ENCODE results near the gene NUDT3.
"Not testable (repeated sequence)": the region's sequence is repeated elsewhere in the genome, so short reads cannot be mapped to it uniquely, and the experiment has no call there.

The NUDT3 gene

DNA sequence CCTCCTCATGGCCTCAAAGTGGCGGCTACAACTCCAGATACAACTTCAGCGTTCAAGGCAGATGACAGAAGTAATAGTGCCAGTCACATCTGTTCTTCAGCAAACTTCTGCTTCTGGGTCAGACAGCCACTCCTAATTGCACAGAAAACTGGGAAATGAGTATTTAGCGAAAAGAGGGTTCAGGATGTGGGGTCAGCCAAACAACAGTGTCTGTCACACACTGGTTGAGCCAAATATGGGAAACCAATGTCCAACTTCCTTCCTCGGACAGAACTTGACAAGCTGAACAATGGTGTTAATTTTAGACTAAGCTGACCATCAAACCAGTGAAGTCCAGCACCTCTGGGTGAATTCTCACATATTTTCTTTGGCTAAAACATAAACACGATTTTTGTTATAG lies 22.1 kb downstream of the NUDT3 start:
- no peak for DNase-seq (ENCODE audit: low read depth)

DNA sequence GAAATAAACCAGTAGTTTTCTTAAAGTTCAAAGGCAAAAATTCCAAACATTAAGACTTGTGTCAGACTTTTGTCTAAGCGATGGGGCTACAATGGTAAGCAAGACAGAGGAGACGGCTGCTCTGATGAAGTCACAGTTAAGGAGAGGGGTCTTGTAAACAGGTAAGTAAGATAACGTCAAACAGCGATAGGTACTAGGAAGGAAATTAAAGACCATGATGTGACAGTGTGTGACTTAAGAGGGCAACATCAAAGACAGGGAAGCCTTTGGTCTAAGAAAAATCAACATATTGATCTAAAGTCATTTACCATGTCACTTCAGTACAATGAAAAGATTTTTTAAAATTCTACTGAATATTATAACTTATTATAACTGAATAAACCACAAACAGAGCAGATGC lies 23.1 kb downstream of the NUDT3 start:
- no peak for DNase-seq (ENCODE audit: low read depth)

DNA sequence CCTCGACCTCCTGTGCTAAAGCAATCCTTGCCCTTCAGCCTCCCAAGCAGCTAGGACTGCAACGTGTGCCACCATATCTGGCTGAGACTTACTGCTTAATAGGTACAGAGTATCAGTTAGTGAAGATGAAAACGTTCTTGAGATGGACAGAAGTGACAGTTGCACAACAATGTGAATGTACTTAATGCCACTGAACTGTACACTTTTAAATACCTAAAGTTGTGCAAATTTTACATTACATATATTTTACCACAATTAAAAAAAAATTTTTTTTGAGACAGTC lies 25.9 kb downstream of the NUDT3 start:
- DNase-seq (ENCODE audit: low read depth): no peak

DNA sequence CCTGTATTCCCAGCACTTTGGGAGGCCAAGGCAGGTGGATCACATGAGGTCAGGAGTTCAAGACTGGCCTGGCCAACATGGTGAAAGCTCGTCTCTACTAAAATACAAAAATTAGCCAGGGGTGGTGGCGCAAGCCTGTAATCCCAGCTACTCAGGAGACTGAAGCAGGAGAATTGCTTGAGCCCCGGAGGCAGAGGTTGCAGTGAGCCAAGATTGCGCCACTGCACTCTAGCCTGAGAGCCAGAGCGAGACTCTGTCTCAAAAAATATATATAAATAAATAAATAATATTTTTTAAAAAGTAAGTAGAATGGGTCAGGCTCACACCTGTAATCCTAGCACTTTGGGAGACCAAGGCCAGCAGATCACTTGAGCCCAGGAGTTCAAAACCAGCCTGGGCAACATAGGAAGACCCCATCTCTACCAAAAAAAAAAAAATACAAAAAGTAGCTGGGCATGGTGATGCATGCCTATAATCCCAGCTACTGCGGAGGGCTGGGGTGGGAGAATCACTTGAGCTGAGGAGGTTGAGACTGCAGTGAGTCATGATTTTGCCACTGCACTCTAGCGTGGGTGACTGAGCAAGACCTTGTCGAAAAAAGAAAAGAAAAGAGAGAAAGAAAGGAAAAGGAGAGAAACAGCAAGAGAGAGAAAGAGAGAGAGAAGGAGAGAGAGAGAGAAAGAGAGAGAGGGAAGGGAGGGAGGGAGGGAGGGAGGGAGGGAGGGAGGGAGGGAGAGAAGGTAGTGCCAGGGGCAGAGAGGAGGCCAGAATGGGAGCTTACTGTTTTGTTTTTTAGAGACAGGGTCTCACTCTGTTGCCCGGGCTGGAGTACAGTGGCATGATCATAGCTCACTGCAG lies 26.5 kb downstream of the NUDT3 start:
- not testable (repeated sequence) for DNase-seq (ENCODE audit: low read depth)

DNA sequence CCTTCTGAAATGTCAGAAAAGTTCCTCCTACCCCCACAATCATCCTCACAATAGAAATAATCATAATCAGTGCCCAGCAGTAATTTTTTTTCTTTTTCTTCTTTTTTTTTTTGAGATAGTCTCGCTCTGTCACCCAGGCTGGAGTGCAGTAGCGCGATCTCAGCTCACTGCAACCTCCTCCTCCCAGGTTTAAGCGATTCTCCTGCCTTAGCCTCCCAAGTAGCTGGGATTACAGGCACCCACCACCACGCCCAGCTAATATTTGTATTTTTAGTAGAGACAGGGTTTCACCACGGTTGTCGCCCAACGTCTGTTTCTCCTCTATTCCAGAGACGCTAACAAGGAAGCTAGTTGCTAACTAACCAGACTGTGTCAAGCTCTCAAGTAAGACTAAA lies 28.8 kb downstream of the NUDT3 start:
- DNase-seq (ENCODE audit: low read depth): not testable (repeated sequence)

DNA sequence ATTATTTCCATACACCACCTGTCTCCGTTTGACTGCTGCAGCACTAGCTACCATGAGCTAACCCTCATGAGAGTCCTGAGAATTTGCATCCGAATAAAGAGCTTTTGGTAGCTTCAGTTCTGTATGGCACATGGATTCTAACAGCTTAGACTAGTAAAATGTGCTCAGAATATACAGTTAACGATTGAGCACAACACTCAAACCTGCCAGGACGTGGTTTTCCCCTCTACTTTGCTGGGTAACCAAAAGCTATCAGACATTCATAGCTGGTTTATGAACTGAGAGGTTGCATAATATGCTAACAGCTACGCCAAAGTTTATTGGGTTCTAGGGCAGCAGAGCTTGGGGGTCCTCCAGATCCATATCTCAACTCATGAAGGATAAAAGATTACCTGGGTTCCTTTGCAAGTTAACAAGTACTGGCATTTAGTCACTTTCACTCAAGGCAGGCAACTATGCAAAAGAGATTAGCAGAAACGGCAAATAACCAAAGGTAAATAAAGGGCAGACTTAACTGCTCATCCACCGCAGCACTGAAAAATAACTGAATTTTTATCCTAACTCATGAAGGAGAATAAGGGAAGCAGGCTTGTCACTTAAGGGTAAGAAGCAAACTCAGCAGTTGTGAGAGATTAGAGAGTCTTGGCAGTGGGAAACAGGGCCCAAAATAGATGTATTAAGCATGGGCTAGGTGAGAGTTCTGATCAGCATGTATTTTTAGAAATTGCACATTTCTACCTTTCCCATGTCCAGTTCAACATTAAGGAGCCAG lies 29.4 kb downstream of the NUDT3 start:
- DNase-seq (ENCODE audit: low read depth): no peak

DNA sequence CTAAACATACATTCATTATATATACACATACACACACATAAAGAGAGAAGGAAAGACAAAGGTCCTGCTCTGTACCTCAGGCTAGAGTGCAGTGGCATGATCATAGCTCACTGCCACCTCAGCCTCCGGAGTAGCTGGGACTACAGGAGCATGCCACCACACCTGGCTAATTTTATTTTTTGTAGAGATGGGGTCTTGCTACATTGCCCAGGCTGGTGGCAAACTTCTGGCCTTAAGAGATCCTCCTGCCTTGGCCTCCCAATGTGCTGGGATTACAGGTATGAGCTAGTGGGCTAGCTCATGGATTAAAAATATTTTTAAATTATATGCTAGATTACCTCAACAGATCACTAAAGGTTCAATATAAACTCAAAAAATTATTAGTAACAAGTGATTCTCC lies 30.3 kb downstream of the NUDT3 start:
- DNase-seq (ENCODE audit: low read depth): no peak

DNA sequence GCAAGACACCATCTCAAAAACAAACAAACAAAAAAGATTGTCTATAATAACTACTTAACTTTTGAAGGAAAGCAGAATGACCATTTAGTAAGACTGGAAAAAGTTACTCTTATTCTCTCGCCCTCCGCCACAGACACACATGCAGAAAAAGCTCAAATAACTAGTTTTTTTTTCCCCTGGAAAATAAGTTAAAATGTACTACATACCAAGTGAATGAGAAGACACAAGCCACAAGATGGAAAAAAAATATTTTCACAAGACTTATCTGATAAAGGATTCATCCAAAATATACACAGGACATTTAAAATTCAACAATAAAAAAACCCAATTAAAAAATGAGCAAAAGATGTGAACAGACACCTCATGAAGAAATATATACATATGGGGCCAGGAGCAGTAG lies 31.9 kb downstream of the NUDT3 start:
- no peak for DNase-seq (ENCODE audit: low read depth)

DNA sequence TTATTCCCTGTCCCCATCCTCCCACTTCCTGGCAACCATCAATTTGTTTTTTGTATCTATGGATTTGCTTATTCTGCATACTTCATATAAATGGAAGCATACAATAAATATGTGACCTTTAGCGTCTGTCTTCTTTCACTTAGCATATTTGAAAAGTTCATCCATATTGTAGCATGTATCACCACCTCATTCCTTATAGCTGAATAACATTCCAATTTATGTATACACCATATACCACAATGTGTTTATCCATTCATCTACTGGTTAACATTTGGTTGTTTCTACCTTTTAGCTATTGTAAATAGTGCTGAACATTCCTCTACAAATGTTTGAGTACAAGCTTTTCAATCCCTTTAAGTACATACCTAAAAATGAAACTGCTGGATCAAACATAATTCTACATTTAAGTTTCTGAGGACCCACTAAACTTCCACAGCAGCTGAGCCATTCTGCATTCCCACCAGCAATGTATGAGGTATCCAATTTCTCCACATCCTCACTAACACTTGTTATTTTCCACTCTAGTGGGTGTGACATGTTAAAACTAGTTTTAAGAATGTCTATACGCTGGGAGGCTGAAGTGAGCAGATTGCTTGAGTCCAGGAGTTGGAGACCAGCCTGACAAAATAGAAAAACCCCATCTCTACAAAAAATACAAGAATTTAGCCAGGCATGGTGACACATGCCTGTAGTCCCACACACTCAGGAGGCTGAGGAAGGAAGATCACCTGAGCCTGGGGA lies 32.9 kb downstream of the NUDT3 start:
- DNase-seq (ENCODE audit: low read depth): no peak

DNA sequence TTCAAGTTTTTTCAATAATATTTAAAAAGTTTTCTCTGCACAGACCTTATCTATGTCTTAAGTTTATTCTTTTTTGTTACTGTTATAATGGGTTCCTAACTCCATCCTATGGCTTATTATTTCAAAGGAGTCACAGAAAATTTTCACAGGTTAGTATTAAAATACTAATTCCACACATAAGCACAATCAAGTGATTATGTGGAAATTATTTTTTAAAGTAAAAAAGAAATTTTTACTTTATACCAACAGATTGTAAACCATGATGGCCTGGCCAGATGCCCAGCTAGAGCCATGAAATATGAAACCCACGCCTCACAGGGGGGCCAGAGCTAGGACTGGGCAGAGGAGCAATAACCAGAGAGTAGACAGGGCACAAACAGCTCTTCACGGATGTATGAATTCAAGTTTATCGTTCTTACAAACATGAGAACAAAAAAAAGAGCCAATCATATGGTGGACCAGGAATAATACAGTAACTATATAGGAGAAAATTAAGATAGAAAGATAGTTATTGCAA lies 34.0 kb downstream of the NUDT3 start:
- no peak for DNase-seq (ENCODE audit: low read depth)

DNA sequence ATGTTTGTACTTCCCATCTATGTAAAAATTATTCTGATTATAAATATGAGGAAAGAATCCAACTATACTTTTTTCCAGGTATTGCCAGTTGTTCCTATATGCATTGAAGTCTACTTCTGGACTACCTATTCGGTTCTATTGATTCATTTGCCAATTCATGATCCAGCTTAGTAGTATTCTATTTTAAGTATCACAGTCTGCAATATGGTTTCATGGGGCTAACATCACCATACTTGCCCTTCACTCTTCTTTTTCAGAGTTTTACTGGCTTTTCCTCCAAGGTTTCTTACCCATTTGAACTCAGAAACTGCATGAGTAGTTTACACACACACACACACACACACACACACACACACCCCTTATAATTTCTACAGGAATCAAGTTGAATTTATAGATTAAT lies 34.5 kb downstream of the NUDT3 start:
- DNase-seq (ENCODE audit: low read depth): no peak

DNA sequence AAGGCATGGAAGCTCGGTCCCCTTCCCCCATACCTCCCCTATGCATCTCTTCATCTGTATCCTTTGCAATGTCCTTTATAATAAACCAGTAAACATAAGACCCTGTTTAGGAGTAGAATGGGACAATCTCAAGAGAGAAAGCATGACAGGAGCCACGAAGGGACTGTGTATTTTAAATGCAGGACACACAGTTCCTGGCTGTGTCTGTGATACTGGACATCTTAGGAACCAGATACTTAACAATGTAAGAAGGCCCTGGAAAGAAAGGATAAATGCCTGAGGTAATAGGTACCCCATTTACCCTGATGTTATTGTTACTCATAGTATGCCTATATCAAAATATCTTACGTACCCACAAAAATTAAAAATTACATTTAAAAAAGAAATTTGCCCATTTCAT lies 36.6 kb downstream of the NUDT3 start:
- no peak for DNase-seq (ENCODE audit: low read depth)

DNA sequence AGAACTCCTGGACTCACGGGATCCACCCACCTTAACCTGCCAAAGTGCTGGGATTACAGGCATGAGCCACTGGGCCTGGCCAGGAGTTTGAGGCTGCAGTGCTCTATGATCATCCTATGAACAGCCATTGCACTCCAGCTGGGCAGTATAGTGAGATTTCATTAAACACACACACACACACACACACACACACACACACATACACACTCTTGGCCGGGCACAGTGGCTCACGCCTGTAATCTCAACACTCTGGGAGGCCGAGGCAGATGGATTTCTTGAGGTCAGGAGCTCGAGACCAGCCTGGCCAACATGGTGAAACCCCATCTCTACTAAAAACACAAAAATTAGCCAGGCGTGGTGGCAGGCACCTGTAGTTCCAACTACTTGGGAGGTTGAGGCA lies 38.2 kb downstream of the NUDT3 start:
- DNase-seq (ENCODE audit: low read depth): not testable (repeated sequence)

DNA sequence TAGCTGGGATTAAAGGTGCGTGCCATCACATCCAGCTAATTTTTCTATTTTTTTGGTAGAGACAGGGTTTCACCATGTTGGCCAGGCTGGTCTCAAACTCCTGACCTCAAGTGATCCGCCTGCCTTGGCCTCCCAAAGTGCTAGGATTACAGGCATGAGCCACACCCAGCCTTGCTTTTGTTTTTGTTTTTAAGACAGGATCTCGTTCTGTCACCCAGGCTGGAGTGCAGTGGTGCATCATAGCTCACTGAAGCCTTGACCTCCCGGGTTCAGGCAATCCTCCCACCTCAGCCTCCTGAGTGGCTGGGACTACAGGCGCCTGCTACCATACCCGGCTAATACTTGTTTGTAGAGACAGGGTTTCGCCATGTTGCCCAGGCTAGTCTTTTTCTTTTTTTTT lies 38.9 kb downstream of the NUDT3 start:
- DNase-seq (ENCODE audit: low read depth): not testable (repeated sequence)

DNA sequence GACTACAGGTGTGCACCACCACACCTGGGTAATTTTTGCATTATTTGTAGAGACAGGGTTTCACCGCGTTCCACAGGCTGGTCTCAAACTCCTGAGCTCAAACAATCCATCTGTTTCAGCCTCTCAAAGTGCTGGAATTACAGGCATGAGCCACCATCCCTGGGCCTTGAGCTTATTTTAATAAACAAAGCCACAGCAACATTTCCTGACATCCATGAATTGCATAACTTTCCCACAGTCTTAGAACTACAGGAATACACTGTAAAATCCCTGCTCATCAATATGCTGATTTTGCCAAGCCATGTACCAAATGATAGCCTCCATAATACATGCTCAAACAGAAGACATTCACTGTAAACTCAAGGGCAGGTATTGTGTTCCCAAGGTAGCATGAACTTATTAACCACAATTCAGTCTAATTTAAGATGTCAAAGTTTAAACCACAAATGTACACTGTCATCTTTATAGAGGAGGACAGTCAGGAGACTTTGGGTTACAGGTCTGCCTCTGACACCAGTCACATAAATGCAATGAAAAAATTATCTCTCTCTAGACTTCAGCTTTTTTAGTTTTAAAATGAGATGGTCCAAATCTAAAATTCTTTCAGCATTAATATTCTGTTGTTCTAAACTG lies 40.0 kb downstream of the NUDT3 start:
- DNase-seq (ENCODE audit: low read depth): no peak

DNA sequence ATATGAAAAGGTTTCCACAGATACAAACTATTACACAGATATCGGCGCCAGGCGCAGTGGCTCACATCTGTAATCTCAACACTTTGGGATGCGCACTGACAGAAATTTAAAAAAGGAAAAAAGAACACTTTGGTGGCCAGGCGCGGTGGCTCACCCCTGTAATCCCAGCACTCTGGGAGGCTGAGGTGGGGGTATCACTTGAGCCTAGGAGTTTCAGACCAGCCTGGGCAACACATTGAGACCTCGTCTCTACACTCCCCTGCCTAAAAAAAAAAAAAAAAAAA lies 41.6 kb downstream of the NUDT3 start:
- no peak for DNase-seq (ENCODE audit: low read depth)

DNA sequence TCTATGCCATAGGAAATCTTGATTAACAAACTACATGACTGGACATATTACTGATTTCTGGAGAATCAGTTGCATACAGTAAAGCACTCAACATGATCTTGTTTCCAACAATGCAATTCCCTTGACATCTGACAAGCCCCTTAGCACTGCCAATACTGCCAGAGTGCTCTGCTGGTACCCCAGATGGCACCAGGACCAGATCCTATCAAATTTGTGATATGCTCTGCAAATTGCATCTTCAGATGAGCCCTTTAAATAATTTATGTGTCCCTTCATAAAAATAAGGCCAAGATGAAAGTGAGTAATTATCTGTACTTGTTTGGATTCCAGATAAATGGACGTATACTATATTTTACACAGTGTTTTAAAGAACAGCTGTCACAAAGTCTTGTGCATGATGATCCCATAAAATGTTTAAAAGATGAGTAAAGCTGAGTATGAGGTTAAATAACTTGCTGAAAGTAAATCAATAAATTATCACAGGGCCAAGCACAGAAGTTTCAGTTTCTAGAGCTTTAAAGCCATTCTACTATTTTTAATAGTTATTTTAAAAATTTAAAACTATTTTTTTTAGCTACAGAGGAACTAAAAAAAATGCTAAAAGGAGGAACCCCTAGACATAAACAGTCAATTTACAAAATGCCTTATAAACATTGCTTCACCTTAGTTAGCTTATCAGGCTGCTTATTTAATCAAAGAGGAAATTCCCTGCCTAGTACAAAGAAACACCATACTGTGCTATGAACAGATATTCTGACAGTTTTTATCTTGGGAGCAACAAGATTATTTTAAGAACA lies 42.1 kb downstream of the NUDT3 start:
- DNase-seq (ENCODE audit: low read depth): no peak

DNA sequence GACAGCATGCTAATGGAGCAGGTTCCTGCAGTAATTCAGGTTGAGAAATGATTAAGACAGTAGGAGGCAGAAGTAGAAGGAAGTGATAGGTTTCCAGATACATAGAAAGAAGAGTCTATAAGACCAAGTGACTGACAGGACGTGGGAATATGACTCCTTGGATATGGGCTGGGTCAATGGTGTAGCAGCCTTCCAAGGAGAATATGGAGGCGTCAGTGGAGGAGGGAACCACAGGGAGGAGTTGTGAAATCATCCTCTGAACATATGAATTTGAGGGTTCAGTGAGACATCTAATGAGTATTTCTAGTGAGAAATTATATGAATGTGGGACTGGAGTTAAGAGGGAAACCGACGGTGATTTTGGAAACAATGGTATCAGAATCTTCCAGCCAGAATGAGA lies 43.3 kb downstream of the NUDT3 start:
- no peak for DNase-seq (ENCODE audit: low read depth)

DNA sequence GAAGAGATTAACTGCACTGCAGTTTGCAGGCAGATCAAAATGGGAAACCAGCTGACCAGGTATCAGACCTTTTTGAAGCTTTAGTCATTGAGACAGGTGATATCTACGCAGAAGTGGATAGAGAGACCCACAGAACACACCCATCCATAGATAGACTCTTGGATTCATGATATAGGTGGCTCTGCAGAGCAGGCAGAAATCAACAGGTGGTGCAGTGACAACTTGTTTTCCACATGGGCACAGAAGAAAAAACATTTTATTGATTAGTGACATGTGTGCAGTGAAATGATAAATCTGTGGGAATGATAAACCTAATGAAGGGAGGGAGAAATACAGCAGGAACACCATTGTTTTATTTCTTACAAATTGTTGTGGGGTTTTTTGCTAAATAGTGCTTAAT lies 45.2 kb downstream of the NUDT3 start:
- no peak for DNase-seq (ENCODE audit: low read depth)

DNA sequence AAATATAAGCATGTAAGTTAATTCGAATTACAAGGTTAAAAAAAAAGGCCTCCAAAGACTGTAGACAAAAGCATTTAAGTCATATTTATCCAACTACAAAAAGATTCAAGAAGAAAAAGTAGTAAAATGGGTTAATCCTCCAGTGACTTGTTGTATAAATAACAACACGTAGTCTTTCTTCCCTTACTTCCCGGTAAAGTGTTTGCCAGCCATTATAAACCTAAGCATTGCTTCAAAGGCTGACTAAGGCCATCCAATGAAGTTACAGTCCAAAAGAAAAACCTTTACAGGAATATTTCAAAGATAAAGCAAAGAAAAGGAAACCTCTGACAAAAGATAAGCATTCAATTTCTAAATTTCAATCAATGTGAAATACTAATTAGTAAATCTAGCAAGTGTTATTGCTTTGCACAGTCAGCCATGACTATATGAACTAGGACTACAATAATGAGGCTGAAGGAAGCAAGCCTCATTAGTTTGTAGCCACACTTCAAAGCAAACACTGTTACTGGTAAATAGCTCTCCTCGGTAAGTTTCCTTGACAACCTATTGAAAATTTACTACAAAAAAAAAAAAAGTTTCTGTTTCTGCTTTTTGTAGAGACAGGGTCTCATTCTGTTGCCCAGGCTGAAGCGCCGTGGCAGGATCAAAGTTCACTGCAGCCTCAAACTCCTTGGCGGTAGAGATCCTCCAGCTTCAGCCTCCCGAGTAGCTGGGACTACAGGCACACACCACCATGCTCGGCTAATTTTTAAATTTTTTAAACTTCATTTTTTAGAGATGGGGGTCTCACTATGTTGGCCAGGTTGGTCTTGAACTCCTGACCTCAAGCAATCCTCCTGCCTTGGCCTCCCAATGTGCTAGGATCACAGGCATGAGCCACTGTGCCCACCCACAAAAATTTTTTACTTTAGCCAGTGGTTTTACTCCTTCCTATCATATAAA lies 46.0 kb downstream of the NUDT3 start:
- no peak for DNase-seq (ENCODE audit: low read depth)

DNA sequence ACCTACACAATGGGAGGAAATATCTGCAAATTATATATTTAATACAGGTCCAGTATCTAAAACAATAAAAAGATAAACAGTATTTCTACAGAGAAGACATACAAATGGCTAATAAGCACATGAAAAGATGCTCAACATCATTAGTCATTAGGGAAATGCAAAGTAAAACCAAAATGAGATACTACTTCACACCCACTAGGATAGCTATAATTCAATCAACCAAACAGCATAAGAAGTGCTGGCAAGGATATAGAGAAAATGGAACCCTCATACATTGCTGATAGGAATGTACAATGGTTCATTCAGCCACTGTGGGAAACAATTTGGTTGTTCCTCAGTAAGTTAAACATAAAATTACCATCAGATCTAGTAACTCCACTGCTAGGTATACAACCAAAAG lies 48.7 kb downstream of the NUDT3 start:
- no peak for DNase-seq (ENCODE audit: low read depth)
